NCI-H446 (cell line): ENCODE data around the gene RBMS1.
"Not testable (repeated sequence)": the region's sequence is repeated elsewhere in the genome, so short reads cannot be mapped to it uniquely, and the experiment has no call there.

Source experiments
- DNase-seq, 2 experiments: peaks; one replicate each; lab custom pipeline; 2025; lab: John Stamatoyannopoulos, UW

Gene RBMS1

GRCh38 chr2:160380000-160380570 lies 113.5 kb downstream of the RBMS1 start:
- DNase-seq = no peak

- DNase-seq = no peak
These were observed 114.2 kb downstream of the RBMS1 start for GRCh38 chr2:160379399-160379798.

GRCh38 chr2:160377204-160377995 lies 116.2 kb downstream of the RBMS1 start:
- no peak for DNase-seq

- DNase-seq = no peak
These were observed 117.0 kb downstream of the RBMS1 start for GRCh38 chr2:160376576-160376975.

- DNase-seq = no peak
These were observed 117.7 kb downstream of the RBMS1 start for GRCh38 chr2:160375802-160376469.

- DNase-seq = no peak
These were observed 118.6 kb downstream of the RBMS1 start for GRCh38 chr2:160375037-160375436.

GRCh38 chr2:160373666-160374065 lies 119.9 kb downstream of the RBMS1 start:
- no peak for DNase-seq

GRCh38 chr2:160373263-160373662 lies 120.3 kb downstream of the RBMS1 start:
- no peak for DNase-seq

- no peak for DNase-seq
These were observed 121.0 kb downstream of the RBMS1 start for GRCh38 chr2:160372585-160372984.

- no peak for DNase-seq
These were observed 121.6 kb downstream of the RBMS1 start for GRCh38 chr2:160372010-160372356.

- no peak for DNase-seq
These were observed 122.2 kb downstream of the RBMS1 start for GRCh38 chr2:160371251-160372009.

GRCh38 chr2:160368988-160369930 lies 124.3 kb downstream of the RBMS1 start:
- no peak for DNase-seq

GRCh38 chr2:160367887-160368286 lies 125.7 kb downstream of the RBMS1 start:
- DNase-seq = peak in 1 of 2 experiments; percentile 55

- DNase-seq = not testable (repeated sequence)
These were observed 126.5 kb downstream of the RBMS1 start for GRCh38 chr2:160367139-160367538.

GRCh38 chr2:160366474-160366873 lies 127.1 kb downstream of the RBMS1 start:
- no peak for DNase-seq

- DNase-seq = no peak
These were observed 127.8 kb downstream of the RBMS1 start for GRCh38 chr2:160365716-160366367.

GRCh38 chr2:160364364-160364763 lies 129.2 kb downstream of the RBMS1 start:
- no peak for DNase-seq

GRCh38 chr2:160363961-160364360 lies 129.6 kb downstream of the RBMS1 start:
- no peak for DNase-seq

GRCh38 chr2:160363055-160363454 lies 130.6 kb downstream of the RBMS1 start:
- DNase-seq = no peak

GRCh38 chr2:160362541-160362940 lies 131.1 kb downstream of the RBMS1 start:
- no peak for DNase-seq

- no peak for DNase-seq
These were observed 131.6 kb downstream of the RBMS1 start for GRCh38 chr2:160362018-160362417.
